ENCODE results near the gene CYB5D1.
A peak's percentile ranks its signal among the peaks of the same experiment; 100 is the strongest.

CYB5D1 gene

DNA sequence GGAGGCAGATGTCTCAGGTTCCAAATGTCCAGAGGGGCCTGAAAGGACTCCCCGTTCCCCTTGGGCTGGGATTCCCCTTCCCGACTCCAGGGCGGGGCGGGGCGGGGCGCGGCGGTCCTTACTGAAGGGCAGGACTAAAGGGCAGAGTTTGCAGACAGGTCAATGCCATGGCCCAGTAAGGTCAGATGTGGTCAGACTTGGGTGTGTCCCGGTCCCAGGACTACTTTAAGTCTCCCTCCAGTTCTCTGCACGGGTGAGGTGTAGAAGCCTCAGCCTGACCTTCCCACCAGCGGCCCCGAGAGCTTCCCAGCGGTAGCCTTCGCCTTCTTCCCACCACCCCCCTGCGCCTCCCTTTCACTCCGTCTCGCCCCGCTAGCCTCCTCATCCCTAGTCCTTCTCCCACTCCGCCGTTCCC lies 23.3 kb upstream of the CYB5D1 start:
- H3K27me3 ChIP-seq (ENCODE audit: insufficient read depth, insufficient read length) = peaks cover 15% of the 10 kb centered on the region
- TF ChIP-seq ZNF274 (IDR thresholded peaks at IDR 0.05; ENCODE audit: low read depth, low read length) (no peak), SUZ12 (IDR thresholded peaks at IDR 0.05; ENCODE audit: extremely low read depth, insufficient read depth, insufficient read length) (no peak), YY1 (IDR thresholded peaks at IDR 0.05; ENCODE audit: insufficient read depth, insufficient read length) (no peak)
- H3K9me3 ChIP-seq (ENCODE audit: insufficient read depth, low read length) = no peaks in the 10 kb centered on the region
- no peaks in the 10 kb centered on the region for H3K36me3 ChIP-seq (ENCODE audit: insufficient read depth, insufficient read length, low read length)
- H3K9ac ChIP-seq (ENCODE audit: insufficient read length, low read depth) = peak overlapping the region; percentile 70
- H3K4me3 ChIP-seq (ENCODE audit: insufficient read length, low read depth) = peak overlapping the region; percentile 53
- peaks cover 19% of the 10 kb centered on the region for H3K4me1 ChIP-seq (ENCODE audit: insufficient read depth, insufficient read length)
- DNase-seq (ENCODE audit: low read depth, low spot score) = no peak

DNA sequence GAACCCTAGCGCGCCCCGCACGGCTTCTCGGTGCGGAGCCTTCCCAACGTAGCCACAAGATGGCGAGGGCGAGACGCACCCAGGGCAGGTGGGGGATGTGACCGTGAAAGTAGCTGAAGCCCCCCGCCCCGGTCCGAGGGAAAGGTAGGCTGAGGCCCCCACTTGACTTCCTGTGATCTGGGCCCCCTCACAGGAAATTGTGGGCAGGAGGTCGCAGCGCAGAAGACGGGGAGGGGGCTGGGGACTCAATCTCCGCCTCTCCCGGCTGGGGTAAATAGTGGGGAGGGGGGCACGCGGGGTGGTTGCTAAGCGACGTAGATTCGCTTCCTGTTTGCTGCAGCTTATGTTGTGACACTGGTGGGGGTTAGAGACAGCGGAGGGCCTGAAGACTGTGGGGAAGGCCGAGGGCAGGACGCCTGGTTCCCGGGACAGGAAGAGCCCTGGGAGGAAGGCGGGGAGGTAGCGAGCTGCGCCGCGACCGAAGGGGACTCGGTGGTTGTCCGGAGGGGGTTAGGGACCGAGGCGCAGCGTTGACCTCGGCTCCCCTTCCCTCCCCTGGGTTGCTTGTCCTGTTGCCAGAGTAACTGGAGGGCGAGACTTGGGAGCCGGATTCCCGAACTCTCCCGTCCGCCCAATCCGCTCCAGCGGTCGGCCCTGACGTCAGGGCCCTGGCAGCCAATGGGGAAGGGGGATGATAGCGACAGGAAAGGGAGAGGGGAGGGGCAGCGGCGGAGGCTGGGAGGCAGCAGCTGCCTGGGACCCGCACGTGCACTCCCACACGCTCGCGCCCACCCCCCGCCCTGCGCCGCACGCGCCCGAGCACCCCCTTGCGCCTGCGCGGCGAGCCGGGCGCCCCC lies 22.6 kb upstream of the CYB5D1 start:
- Histone ChIP-seq H3K9ac (ENCODE audit: insufficient read length, low read depth) (peak overlapping the region; percentile 79), H3K4me1 (ENCODE audit: insufficient read depth, insufficient read length) (peaks cover 19% of the 10 kb centered on the region), H3K9me3 (ENCODE audit: insufficient read depth, low read length) (no peaks in the 10 kb centered on the region), H3K4me3 (ENCODE audit: insufficient read length, low read depth) (peak overlapping the region; percentile 75), H3K36me3 (ENCODE audit: insufficient read depth, insufficient read length, low read length) (no peaks in the 10 kb centered on the region), H3K27me3 (ENCODE audit: insufficient read depth, insufficient read length) (peaks cover 15% of the 10 kb centered on the region)
- peak; percentile 92 for DNase-seq (ENCODE audit: low read depth, low spot score)
- TF ChIP-seq ZNF274 (IDR thresholded peaks at IDR 0.05; ENCODE audit: low read depth, low read length) (no peak), SUZ12 (IDR thresholded peaks at IDR 0.05; ENCODE audit: extremely low read depth, insufficient read depth, insufficient read length) (no peak), YY1 (IDR thresholded peaks at IDR 0.05; ENCODE audit: insufficient read depth, insufficient read length) (no peak)

DNA sequence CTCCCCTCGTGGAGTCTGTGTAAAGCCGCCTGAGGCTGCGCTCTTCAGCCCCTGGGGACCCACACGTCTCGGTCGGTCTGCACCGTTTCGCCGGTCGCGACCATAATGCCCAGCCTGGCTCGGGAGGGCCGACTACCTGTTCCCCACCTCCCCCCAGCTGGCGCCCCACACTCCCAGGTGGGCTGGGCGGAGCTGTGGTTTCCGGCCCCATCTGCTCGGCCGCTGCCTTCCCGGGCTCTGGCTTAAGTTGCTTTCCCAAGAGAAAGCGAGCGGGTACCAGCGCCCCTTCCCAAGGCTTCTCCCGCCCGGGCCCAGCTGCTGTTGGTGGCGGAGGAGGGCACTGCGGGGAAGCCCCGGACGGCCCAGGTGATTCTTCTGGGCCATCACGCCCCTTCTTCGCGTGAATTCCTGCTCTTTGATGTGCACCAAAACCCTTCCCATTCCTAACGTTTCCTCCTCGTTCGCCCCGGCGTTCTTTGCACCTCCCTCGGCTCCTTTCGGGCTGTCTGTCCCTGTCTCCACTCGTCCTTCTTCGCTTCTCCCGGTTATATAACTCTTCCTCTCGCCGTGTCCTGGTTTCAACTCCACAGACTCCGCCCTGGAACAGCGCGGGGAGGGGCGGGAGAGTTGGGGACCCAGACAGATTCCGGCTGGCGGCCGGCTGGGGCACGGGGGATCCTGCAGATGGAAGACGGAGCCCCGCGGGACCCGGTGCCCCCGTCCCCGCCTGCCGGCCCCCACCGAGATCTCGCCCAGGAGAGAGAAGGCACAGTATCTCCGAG lies 21.8 kb upstream of the CYB5D1 start:
- Histone ChIP-seq H3K9me3 (ENCODE audit: insufficient read depth, low read length) (no peaks in the 10 kb centered on the region), H3K27me3 (ENCODE audit: insufficient read depth, insufficient read length) (peaks cover 15% of the 10 kb centered on the region), H3K4me1 (ENCODE audit: insufficient read depth, insufficient read length) (peaks cover 19% of the 10 kb centered on the region), H3K36me3 (ENCODE audit: insufficient read depth, insufficient read length, low read length) (no peaks in the 10 kb centered on the region), H3K9ac (ENCODE audit: insufficient read length, low read depth) (peak overlapping the region; percentile 79), H3K4me3 (ENCODE audit: insufficient read length, low read depth) (peak overlapping the region; percentile 75)
- DNase-seq (ENCODE audit: low read depth, low spot score) = no peak
- TF ChIP-seq YY1 (IDR thresholded peaks at IDR 0.05; ENCODE audit: insufficient read depth, insufficient read length) = no peak
- TF ChIP-seq SUZ12 (IDR thresholded peaks at IDR 0.05; ENCODE audit: extremely low read depth, insufficient read depth, insufficient read length) = no peak
- no peak for TF ChIP-seq ZNF274 (IDR thresholded peaks at IDR 0.05; ENCODE audit: low read depth, low read length)

DNA sequence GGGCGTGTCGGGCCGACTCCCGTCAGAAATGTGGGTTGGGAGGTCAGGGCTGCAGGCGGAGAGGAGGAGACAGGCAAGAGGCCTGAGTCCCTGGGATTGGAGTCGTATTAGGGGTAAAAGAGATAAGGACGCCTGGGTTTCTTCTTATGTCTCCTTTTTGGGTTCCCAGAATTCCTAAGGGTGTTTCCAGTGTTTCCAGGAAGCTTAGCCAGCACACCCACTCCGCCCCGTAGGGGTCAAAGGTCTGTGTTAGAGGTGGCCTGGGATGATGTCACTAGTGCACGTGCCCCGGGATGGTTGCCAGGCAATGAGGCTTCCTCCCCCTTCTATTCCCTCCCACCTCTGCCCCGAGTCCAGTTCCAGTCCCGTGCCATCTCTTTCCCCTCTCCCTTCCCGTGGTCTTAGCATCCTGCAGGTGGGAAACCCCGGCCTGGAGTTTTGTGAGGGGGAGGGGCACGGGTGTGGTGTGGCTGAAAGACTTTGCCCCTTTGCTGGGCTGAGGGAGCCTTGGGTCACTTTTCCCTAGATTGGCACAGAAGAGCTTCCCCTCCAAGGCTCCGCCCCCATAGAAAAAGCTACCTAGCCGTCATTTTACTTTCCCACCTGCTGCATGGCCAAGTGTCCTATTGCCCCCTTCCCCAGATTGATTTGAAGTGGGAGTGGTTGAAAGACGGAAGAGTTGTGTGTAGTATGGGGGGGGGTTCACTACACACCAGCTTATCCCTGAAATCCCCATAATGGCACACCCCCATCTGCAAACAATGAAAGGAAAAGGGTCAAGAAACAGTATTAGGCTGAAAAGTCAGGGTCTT lies 21.0 kb upstream of the CYB5D1 start:
- Histone ChIP-seq H3K27me3 (ENCODE audit: insufficient read depth, insufficient read length) (peaks cover 12% of the 10 kb centered on the region), H3K9me3 (ENCODE audit: insufficient read depth, low read length) (no peaks in the 10 kb centered on the region), H3K9ac (ENCODE audit: insufficient read length, low read depth) (peak overlapping the region; percentile 79), H3K4me1 (ENCODE audit: insufficient read depth, insufficient read length) (peaks cover 22% of the 10 kb centered on the region), H3K4me3 (ENCODE audit: insufficient read length, low read depth) (peak overlapping the region; percentile 75), H3K36me3 (ENCODE audit: insufficient read depth, insufficient read length, low read length) (no peaks in the 10 kb centered on the region)
- TF ChIP-seq SUZ12 (IDR thresholded peaks at IDR 0.05; ENCODE audit: extremely low read depth, insufficient read depth, insufficient read length) (no peak), ZNF274 (IDR thresholded peaks at IDR 0.05; ENCODE audit: low read depth, low read length) (no peak), YY1 (IDR thresholded peaks at IDR 0.05; ENCODE audit: insufficient read depth, insufficient read length) (no peak)
- peak; percentile 94 for DNase-seq (ENCODE audit: low read depth, low spot score)

DNA sequence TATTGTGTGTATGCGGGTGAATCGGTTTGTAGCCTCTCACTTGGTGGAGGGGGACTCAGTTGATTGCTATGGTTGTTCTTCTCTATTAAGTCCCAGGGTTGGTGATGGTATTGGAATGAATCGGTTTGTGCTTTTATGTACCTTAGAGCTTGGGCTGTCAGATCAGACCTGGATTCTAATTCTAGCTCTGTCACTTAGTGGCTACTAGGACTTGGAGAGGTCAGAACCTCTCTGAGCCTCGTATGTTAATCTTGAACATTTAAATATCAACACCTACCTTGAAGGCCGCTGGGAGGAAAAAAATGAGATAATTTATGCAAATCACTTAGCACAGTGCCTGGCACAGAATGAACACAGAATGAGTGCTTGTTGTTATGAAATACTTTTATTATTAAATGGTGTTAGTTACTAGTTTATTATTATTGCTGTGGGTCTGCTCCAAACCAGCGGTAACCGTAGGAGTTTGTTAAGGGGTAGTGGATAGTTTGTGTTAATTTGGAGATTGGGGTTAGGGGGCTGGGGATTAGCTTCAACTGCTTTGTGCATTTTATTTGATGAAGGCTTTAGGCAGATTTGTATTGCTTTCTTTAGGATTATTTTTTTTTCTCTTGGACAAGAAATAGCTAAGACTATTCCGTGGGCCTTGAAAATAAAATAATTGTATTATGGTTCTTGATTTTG lies 20.3 kb upstream of the CYB5D1 start:
- DNase-seq (ENCODE audit: low read depth, low spot score) = no peak
- Histone ChIP-seq H3K36me3 (ENCODE audit: insufficient read depth, insufficient read length, low read length) (no peaks in the 10 kb centered on the region), H3K9me3 (ENCODE audit: insufficient read depth, low read length) (no peaks in the 10 kb centered on the region), H3K9ac (ENCODE audit: insufficient read length, low read depth) (peak overlapping the region; percentile 56), H3K4me3 (ENCODE audit: insufficient read length, low read depth) (peak overlapping the region; percentile 37), H3K4me1 (ENCODE audit: insufficient read depth, insufficient read length) (peaks cover 22% of the 10 kb centered on the region), H3K27me3 (ENCODE audit: insufficient read depth, insufficient read length) (peaks cover 10% of the 10 kb centered on the region)
- TF ChIP-seq ZNF274 (IDR thresholded peaks at IDR 0.05; ENCODE audit: low read depth, low read length) = no peak
- TF ChIP-seq SUZ12 (IDR thresholded peaks at IDR 0.05; ENCODE audit: extremely low read depth, insufficient read depth, insufficient read length) = no peak
- TF ChIP-seq YY1 (IDR thresholded peaks at IDR 0.05; ENCODE audit: insufficient read depth, insufficient read length) = no peak
